SH-SY5Y (cell line): Measurements from ENCODE around the gene PATJ.

ENCODE experiments used
- GATA2 ChIP-seq: IDR thresholded peaks from 2 replicates; pipeline ENCODE4 v1.6.1; 2011; ENCODE audit warnings: mild to moderate bottlenecking, low read depth, low read length
- GATA3 ChIP-seq: IDR thresholded peaks from 2 replicates; pipeline ENCODE4 v1.6.1; 2011; ENCODE audit warnings: low read depth, mild to moderate bottlenecking, low read length, moderate library complexity

GRCh38 chr1:62088439-62088838 lies 346.2 kb downstream of the PATJ start:
- TF ChIP-seq GATA2 = no peak
- no peak for TF ChIP-seq GATA3
